ENCODE data around the gene ACP1. TPM values are rescaled to one million over a fixed set of nuclear protein-coding genes. Genes with fewer than 3 reads are reported as not detected.

Gene ACP1
- total and polyA plus RNA-seq, 7 donors = 62.6 to 162 (median 86.1) TPM

DNA sequence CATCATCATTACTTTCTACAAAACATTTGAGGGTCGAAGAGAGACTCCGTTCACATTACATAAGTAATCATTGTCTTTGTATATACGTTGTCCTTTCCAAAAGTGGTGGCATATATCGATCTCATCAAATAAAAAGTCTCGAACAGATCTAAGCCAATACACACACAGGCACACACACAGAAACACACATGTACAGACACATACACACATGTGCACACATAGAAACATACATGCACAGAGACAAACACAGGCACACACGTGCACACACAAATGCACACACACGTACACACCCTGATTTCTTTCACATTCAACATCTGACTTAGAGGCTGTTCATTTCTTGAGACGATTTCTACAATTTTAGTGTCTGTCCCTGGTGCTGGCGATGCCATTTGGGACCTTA is 40.6 kb downstream of the ACP1 start:
- Histone ChIP-seq H3K9me3 (peaks cover 0 to 6% (median 1%) of the 10 kb centered on the region in 4 donors), H3K27ac (no peak overlapping the region), H3K4me1 (no peaks in the 10 kb centered on the region), H3K27me3 (no peaks in the 10 kb centered on the region), H3K4me3 (no peak overlapping the region), H3K36me3 (no peaks in the 10 kb centered on the region)
- no peak for TF ChIP-seq EP300 (IDR thresholded peaks at IDR 0.05)
- no peak for TF ChIP-seq POLR2A (IDR thresholded peaks at IDR 0.05)
- TF ChIP-seq, protein P1, sequence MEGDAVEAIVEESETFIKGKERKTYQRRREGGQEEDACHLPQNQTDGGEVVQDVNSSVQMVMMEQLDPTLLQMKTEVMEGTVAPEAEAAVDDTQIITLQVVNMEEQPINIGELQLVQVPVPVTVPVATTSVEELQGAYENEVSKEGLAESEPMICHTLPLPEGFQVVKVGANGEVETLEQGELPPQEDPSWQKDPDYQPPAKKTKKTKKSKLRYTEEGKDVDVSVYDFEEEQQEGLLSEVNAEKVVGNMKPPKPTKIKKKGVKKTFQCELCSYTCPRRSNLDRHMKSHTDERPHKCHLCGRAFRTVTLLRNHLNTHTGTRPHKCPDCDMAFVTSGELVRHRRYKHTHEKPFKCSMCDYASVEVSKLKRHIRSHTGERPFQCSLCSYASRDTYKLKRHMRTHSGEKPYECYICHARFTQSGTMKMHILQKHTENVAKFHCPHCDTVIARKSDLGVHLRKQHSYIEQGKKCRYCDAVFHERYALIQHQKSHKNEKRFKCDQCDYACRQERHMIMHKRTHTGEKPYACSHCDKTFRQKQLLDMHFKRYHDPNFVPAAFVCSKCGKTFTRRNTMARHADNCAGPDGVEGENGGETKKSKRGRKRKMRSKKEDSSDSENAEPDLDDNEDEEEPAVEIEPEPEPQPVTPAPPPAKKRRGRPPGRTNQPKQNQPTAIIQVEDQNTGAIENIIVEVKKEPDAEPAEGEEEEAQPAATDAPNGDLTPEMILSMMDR (IDR thresholded peaks at IDR 0.05) = no peak
- TF ChIP-seq POLR2AphosphoS5 (IDR thresholded peaks at IDR 0.05) = no peak
- DNase-seq = no peak
- whole genome bisulfite sequencing, 2 donors = 92% methylated on average over 9 of the region's 9 CpGs
- intact Hi-C loops (cut with DNase I) = no loop called here

DNA sequence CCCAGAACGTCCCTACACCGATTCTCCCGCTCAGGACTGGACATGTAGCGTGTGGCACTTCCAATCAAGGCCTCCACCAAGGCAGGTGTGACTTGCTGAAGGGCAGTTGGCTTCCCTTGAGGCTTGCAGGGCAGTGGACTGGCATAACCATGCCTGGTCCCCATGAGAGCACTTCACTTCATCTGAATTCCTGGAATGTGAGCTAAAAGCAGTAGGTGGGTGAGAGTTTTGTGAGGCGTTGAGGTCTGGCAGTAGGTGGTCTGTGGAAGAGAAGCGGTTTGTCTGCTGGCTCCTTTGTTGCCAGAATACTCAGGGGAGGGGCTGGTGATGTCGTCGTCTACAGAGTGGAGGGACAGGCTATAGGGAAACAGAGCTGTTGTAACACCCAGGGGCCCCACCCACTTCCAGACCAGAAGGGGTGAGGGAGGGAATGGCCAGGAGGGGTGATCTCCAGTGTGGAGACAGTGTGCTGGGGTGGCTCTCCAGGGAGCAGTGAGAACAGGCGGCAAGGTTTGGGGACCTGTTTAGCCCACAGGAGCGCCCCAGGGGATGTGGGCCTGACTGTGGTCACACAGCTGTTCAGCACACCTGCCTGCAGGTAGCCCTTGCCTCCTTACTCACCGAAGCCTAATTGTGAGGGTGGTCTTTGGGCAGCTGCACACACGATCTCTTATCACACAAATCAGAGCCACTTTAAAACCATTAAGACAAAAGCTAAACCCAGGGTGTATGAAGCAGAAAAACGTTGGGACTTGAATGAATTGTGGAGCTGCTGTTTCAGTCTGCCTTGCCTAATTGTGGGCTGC is 44.6 kb downstream of the ACP1 start:
- no peaks in the 10 kb centered on the region for H3K36me3 ChIP-seq
- H3K4me1 ChIP-seq = no peaks in the 10 kb centered on the region
- intact Hi-C loops (cut with DNase I) = no loop called here
- TF ChIP-seq, protein P1 (IDR thresholded peaks at IDR 0.05) = no peak
- TF ChIP-seq POLR2A (IDR thresholded peaks at IDR 0.05) (no peak), POLR2AphosphoS5 (IDR thresholded peaks at IDR 0.05) (no peak), EP300 (IDR thresholded peaks at IDR 0.05) (no peak)
- no peak overlapping the region for H3K27ac ChIP-seq
- H3K27me3 ChIP-seq = peaks cover 0 to 8% (median 0%) of the 10 kb centered on the region in 3 donors
- no peak for DNase-seq
- H3K4me3 ChIP-seq = no peak overlapping the region
- no peaks in the 10 kb centered on the region for H3K9me3 ChIP-seq
- WGBS, 2 donors = 61 to 67% methylated on average over 13 of the region's 13 CpGs

DNA sequence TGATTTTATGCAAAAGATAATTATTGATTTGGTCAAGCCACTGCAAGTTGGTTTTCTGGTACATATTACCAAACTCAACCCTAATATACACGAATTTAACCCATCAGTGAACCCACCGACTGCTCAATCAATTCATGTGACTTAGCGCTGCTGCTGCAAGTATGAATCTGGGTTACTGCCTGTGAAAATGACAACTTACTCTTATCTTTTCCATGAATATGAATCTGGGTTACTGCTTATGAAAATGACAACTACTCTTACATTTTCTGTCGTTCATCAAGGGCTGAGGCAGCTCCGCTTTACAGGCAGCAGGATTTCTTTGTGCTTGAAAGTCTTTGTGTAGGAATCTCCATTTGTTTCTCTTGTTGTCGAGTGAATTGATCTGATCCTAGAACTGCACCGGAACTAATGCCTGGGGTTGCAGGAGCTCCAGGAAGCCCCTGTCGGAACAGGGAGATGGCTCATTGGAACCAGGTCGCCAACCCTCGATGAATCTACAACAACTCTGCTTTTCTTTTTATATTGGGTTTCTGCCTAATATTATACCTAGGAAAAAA is 45.3 kb downstream of the ACP1 start:
- intact Hi-C loops (cut with DNase I) = no loop called here
- Histone ChIP-seq H3K4me1 (no peaks in the 10 kb centered on the region), H3K36me3 (no peaks in the 10 kb centered on the region), H3K9me3 (no peaks in the 10 kb centered on the region), H3K27ac (no peak overlapping the region), H3K27me3 (peaks cover 0 to 8% (median 0%) of the 10 kb centered on the region in 3 donors), H3K4me3 (no peak overlapping the region)
- WGBS, 2 donors = 82 to 86% methylated on average over 10 of the region's 10 CpGs
- no peak for DNase-seq
- no peak for TF ChIP-seq POLR2A (IDR thresholded peaks at IDR 0.05)
- TF ChIP-seq, protein P1 (IDR thresholded peaks at IDR 0.05) = no peak
- TF ChIP-seq POLR2AphosphoS5 (IDR thresholded peaks at IDR 0.05) = no peak
- TF ChIP-seq EP300 (IDR thresholded peaks at IDR 0.05) = no peak

DNA sequence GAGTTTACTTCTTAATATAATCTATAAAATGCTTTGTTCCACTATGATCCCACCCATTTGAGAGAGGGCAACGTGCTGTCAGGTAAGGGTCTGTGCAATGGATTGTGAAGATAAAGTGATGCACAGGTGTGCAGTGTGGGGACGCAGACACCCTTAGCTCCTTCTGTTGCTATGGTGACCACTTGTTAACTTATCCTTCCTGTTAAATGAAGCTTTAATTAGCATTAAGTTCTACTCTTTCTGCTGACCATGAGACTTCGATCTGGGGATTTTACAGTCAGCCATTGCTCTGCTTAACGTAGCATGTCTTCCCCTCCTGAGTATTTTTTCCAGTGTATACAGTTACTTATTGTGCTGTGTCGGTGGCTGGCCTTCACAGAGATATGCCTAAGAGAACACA is 46.2 kb downstream of the ACP1 start:
- Histone ChIP-seq H3K4me1 (no peaks in the 10 kb centered on the region), H3K27me3 (peaks cover 0 to 8% (median 0%) of the 10 kb centered on the region in 3 donors), H3K36me3 (no peaks in the 10 kb centered on the region), H3K4me3 (no peak overlapping the region), H3K9me3 (no peaks in the 10 kb centered on the region), H3K27ac (no peak overlapping the region)
- WGBS, 2 donors = 77 to 80% methylated on average over 5 of the region's 5 CpGs
- intact Hi-C loops (cut with DNase I) = no loop called here
- no peak for DNase-seq
- TF ChIP-seq POLR2AphosphoS5 (IDR thresholded peaks at IDR 0.05) (no peak), EP300 (IDR thresholded peaks at IDR 0.05) (no peak), POLR2A (IDR thresholded peaks at IDR 0.05) (no peak)
- TF ChIP-seq, protein P1 (IDR thresholded peaks at IDR 0.05) = no peak
